HEK293T (cell line): Measurements from ENCODE around the gene METTL22.

ENCODE experiments used
- BHLHE40 ChIP-seq: fragments of 450-650 bp; IDR thresholded peaks from 2 replicates; pipeline ENCODE4 v1.6.1; 2016; ENCODE audit warnings: mild to moderate bottlenecking, moderate library complexity, borderline replicate concordance
- CTBP1 ChIP-seq: fragments of 450-650 bp; IDR thresholded peaks from 2 replicates; pipeline ENCODE4 v1.6.1; 2016; ENCODE audit warnings: borderline replicate concordance
- ELF4 ChIP-seq: fragments of 450-650 bp; IDR thresholded peaks from 2 replicates; pipeline ENCODE4 v1.6.1; 2017; ENCODE audit warnings: antibody characterized with exemption
- FOXA1 ChIP-seq: fragments of 450-650 bp; IDR thresholded peaks from 2 replicates; pipeline ENCODE4 v1.6.1; 2016; ENCODE audit warnings: mild to moderate bottlenecking
- FOXK2 ChIP-seq: fragments of 450-650 bp; IDR thresholded peaks from 2 replicates; pipeline ENCODE4 v1.6.1; 2016; ENCODE audit warnings: mild to moderate bottlenecking
- HDGF ChIP-seq: fragments of 450-650 bp; IDR thresholded peaks from 2 replicates; pipeline ENCODE4 v1.6.1; 2017; ENCODE audit warnings: antibody characterized with exemption, borderline replicate concordance
- LEF1 ChIP-seq: fragments of 450-650 bp; IDR thresholded peaks from 2 replicates; pipeline ENCODE4 v1.6.1; 2017; ENCODE audit warnings: mild to moderate bottlenecking, borderline replicate concordance
- NFRKB ChIP-seq: fragments of 450-650 bp; IDR thresholded peaks from 2 replicates; pipeline ENCODE4 v1.6.1; 2016; ENCODE audit warnings: mild to moderate bottlenecking, moderate library complexity
- SP1 ChIP-seq: fragments of 450-650 bp; IDR thresholded peaks from 2 replicates; pipeline ENCODE4 v1.6.1; 2017
- SUZ12 ChIP-seq: fragments of 450-650 bp; IDR thresholded peaks from 2 replicates; pipeline ENCODE4 v1.6.1; 2016; ENCODE audit warnings: mild to moderate bottlenecking
- TARDBP ChIP-seq: fragments of 450-650 bp; IDR thresholded peaks from 2 replicates; pipeline ENCODE4 v1.6.1; 2016
- TF ChIP-seq, protein P1 (sequence below): fragments of 450-650 bp; IDR thresholded peaks from 2 replicates; pipeline ENCODE4 v1.6.1; 2016

DNA sequence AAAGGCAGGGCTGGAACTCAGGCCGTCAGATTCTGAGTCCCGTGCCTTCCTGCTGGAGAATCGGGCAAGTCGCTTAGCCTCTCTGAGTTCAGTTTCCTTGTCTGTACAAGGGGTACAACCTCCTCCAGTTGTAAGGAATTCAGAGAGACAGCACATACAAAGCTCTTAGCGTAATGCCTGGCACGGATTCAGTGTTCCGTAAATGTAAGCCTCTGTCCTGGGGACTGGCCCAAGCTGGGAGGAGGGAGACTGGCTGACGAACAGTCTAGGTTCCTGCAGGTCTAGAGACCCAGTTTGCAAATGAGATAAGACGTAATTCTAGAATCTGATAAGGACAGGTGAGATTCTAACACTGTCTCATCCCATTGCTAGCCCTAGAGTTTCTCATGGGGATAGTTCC lies 9.9 kb downstream of the METTL22 start:
- TF ChIP-seq SUZ12 (no peak), HDGF (no peak), LEF1 (no peak), FOXK2 (no peak), SP1 (no peak), BHLHE40 (no peak), ELF4 (no peak), FOXA1 (no peak), NFRKB (no peak), TARDBP (no peak), CTBP1 (no peak)
- TF ChIP-seq, protein P1, sequence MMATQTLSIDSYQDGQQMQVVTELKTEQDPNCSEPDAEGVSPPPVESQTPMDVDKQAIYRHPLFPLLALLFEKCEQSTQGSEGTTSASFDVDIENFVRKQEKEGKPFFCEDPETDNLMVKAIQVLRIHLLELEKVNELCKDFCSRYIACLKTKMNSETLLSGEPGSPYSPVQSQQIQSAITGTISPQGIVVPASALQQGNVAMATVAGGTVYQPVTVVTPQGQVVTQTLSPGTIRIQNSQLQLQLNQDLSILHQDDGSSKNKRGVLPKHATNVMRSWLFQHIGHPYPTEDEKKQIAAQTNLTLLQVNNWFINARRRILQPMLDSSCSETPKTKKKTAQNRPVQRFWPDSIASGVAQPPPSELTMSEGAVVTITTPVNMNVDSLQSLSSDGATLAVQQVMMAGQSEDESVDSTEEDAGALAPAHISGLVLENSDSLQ: no peak
